HG02852 (cell line): ENCODE results near the gene RFX2.

Experiments
- ATAC-seq: cut with Tn5 transposase; IDR thresholded peaks from one replicate; pipeline ENCODE4 v1.9.1; 2021; ENCODE audit warnings: mild to moderate bottlenecking, moderate library complexity; ENCODE audit not compliant: unreplicated experiment

RFX2 gene

GRCh38 chr19:6105444-6105843, 4.9 kb downstream of the RFX2 start:
- ATAC-seq, result no peak

GRCh38 chr19:6103894-6104293, 6.4 kb downstream of the RFX2 start:
- no peak for ATAC-seq

GRCh38 chr19:6103217-6103644, 7.1 kb downstream of the RFX2 start:
- ATAC-seq, result no peak

GRCh38 chr19:6101991-6102390, 8.3 kb downstream of the RFX2 start:
- ATAC-seq, result no peak

GRCh38 chr19:6101291-6101825, 8.9 kb downstream of the RFX2 start:
- no peak for ATAC-seq

GRCh38 chr19:6100284-6100915, 9.9 kb downstream of the RFX2 start:
- no peak for ATAC-seq

- ATAC-seq, result no peak
Measured at GRCh38 chr19:6099599-6099998, 10.7 kb downstream of the RFX2 start.

- no peak for ATAC-seq
Measured at GRCh38 chr19:6099033-6099432, 11.3 kb downstream of the RFX2 start.

GRCh38 chr19:6098574-6098973, 11.7 kb downstream of the RFX2 start:
- no peak for ATAC-seq

- ATAC-seq, result no peak
Measured at GRCh38 chr19:6097911-6098310, 12.4 kb downstream of the RFX2 start.

- no peak for ATAC-seq
Measured at GRCh38 chr19:6095760-6096159, 14.5 kb downstream of the RFX2 start.

GRCh38 chr19:6092329-6093286, 17.7 kb downstream of the RFX2 start:
- no peak for ATAC-seq

GRCh38 chr19:6091771-6092291, 18.5 kb downstream of the RFX2 start:
- no peak for ATAC-seq

GRCh38 chr19:6090634-6091033, 19.7 kb downstream of the RFX2 start:
- no peak for ATAC-seq

- no peak for ATAC-seq
Measured at GRCh38 chr19:6088602-6089049, 21.7 kb downstream of the RFX2 start.

- ATAC-seq, result no peak
Measured at GRCh38 chr19:6087074-6087571, 23.2 kb downstream of the RFX2 start.

- no peak for ATAC-seq
Measured at GRCh38 chr19:6086068-6086788, 24.1 kb downstream of the RFX2 start.

GRCh38 chr19:6084821-6085220, 25.5 kb downstream of the RFX2 start:
- no peak for ATAC-seq

GRCh38 chr19:6079107-6079506, 31.2 kb downstream of the RFX2 start:
- no peak for ATAC-seq

- no peak for ATAC-seq
Measured at GRCh38 chr19:6078068-6078467, 32.2 kb downstream of the RFX2 start.
